ENCODE measurements around the gene TWF2.

The TWF2 gene

GRCh38 chr3:52190294-52191074 lies 48.5 kb downstream of the TWF2 start:
- H3K4me3 ChIP-seq (ENCODE audit: severe bottlenecking), result no peak overlapping the region
- no peaks in the 10 kb centered on the region for H3K27me3 ChIP-seq (ENCODE audit: insufficient read depth, poor library complexity, severe bottlenecking)
- no peaks in the 10 kb centered on the region for H3K36me3 ChIP-seq (ENCODE audit: low read depth)
- H3K27ac ChIP-seq (ENCODE audit: poor library complexity, severe bottlenecking), result no peak overlapping the region
- ATAC-seq (ENCODE audit: low read depth) (peak; percentile 35; the same call in 1 of the 3 replicates), DNase-seq (ENCODE audit: low spot score) (no peak)
- H3K9me3 ChIP-seq (ENCODE audit: severe bottlenecking), result no peaks in the 10 kb centered on the region
- H3K4me1 ChIP-seq (ENCODE audit: insufficient read depth, poor library complexity, severe bottlenecking), result peaks cover 6% of the 10 kb centered on the region
- no peak for TF ChIP-seq CTCF (IDR thresholded peaks at IDR 0.05; ENCODE audit: poor library complexity, severe bottlenecking)

GRCh38 chr3:52188556-52188955 lies 50.4 kb downstream of the TWF2 start:
- ATAC-seq (ENCODE audit: low read depth), result no peak
- no peak overlapping the region for H3K4me3 ChIP-seq (ENCODE audit: severe bottlenecking)
- H3K9me3 ChIP-seq (ENCODE audit: severe bottlenecking), result no peaks in the 10 kb centered on the region
- H3K36me3 ChIP-seq (ENCODE audit: low read depth), result no peaks in the 10 kb centered on the region
- no peak for DNase-seq (ENCODE audit: low spot score)
- H3K27ac ChIP-seq (ENCODE audit: poor library complexity, severe bottlenecking), result no peak overlapping the region
- peaks cover 6% of the 10 kb centered on the region for H3K4me1 ChIP-seq (ENCODE audit: insufficient read depth, poor library complexity, severe bottlenecking)
- TF ChIP-seq CTCF (IDR thresholded peaks at IDR 0.05; ENCODE audit: poor library complexity, severe bottlenecking), result no peak
- no peaks in the 10 kb centered on the region for H3K27me3 ChIP-seq (ENCODE audit: insufficient read depth, poor library complexity, severe bottlenecking)

GRCh38 chr3:52186729-52187128 lies 52.2 kb downstream of the TWF2 start:
- Histone ChIP-seq H3K27ac (ENCODE audit: poor library complexity, severe bottlenecking) (no peak overlapping the region), H3K4me1 (ENCODE audit: insufficient read depth, poor library complexity, severe bottlenecking) (no peaks in the 10 kb centered on the region), H3K4me3 (ENCODE audit: severe bottlenecking) (no peak overlapping the region), H3K36me3 (ENCODE audit: low read depth) (no peaks in the 10 kb centered on the region), H3K9me3 (ENCODE audit: severe bottlenecking) (no peaks in the 10 kb centered on the region), H3K27me3 (ENCODE audit: insufficient read depth, poor library complexity, severe bottlenecking) (no peaks in the 10 kb centered on the region)
- DNase-seq (ENCODE audit: low spot score) (no peak), ATAC-seq (ENCODE audit: low read depth) (no peak)
- TF ChIP-seq CTCF (IDR thresholded peaks at IDR 0.05; ENCODE audit: poor library complexity, severe bottlenecking), result no peak

- Histone ChIP-seq H3K4me1 (ENCODE audit: insufficient read depth, poor library complexity, severe bottlenecking) (no peaks in the 10 kb centered on the region), H3K36me3 (ENCODE audit: low read depth) (no peaks in the 10 kb centered on the region), H3K27ac (ENCODE audit: poor library complexity, severe bottlenecking) (no peak overlapping the region), H3K27me3 (ENCODE audit: insufficient read depth, poor library complexity, severe bottlenecking) (no peaks in the 10 kb centered on the region), H3K4me3 (ENCODE audit: severe bottlenecking) (no peak overlapping the region), H3K9me3 (ENCODE audit: severe bottlenecking) (no peaks in the 10 kb centered on the region)
- no peak for TF ChIP-seq CTCF (IDR thresholded peaks at IDR 0.05; ENCODE audit: poor library complexity, severe bottlenecking)
- ATAC-seq (ENCODE audit: low read depth), result no peak
- no peak for DNase-seq (ENCODE audit: low spot score)
Observed at GRCh38 chr3:52185837-52186236, 53.1 kb downstream of the TWF2 start.

GRCh38 chr3:52185311-52185710 lies 53.6 kb downstream of the TWF2 start:
- H3K4me3 ChIP-seq (ENCODE audit: severe bottlenecking), result no peak overlapping the region
- no peaks in the 10 kb centered on the region for H3K9me3 ChIP-seq (ENCODE audit: severe bottlenecking)

More at GRCh38 chr3:52185311-52185710, 53.6 kb downstream of the TWF2 start:
- no peaks in the 10 kb centered on the region for H3K36me3 ChIP-seq (ENCODE audit: low read depth)
- DNase-seq (ENCODE audit: low spot score) (no peak), ATAC-seq (ENCODE audit: low read depth) (no peak)
- no peak overlapping the region for H3K27ac ChIP-seq (ENCODE audit: poor library complexity, severe bottlenecking)
- H3K27me3 ChIP-seq (ENCODE audit: insufficient read depth, poor library complexity, severe bottlenecking), result no peaks in the 10 kb centered on the region
- TF ChIP-seq CTCF (IDR thresholded peaks at IDR 0.05; ENCODE audit: poor library complexity, severe bottlenecking), result no peak
- no peaks in the 10 kb centered on the region for H3K4me1 ChIP-seq (ENCODE audit: insufficient read depth, poor library complexity, severe bottlenecking)
